ENCODE data around the gene HM13. TPM values are rescaled to one million over a fixed set of nuclear protein-coding genes. Genes with fewer than 3 reads are reported as not detected.
"Not testable (repeated sequence)": the region's sequence is repeated elsewhere in the genome, so short reads cannot be mapped to it uniquely, and the experiment has no call there.

Gene HM13
- total RNA-seq, 3 donors from 2014 or later, result 95.6 to 137 (median 109) TPM

DNA sequence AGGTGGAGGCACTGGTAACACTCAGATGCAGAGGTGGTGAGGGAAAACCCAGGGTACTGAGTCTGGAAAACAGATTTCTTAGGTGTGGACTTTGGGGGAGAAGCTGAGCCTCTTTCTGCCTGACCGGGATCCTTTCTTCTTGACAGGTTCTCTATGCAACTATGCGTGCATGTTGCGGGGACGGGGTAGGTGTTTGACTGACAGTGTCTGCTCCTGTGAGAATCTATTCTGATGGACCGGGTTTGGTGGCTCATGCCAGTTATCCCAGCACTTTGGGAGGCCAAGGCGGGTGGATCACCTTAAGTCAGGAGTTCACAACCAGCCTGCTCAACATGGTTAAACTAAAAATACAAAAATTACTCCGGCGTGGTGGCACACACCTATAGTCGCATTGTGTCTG lies 63.0 kb downstream of the HM13 start:
- Histone ChIP-seq H3K4me1 (ENCODE audit: low read depth) (peaks cover 8% of the 10 kb centered on the region), H3K36me3 (ENCODE audit: low read depth) (no peaks in the 10 kb centered on the region), H3K4me3 (no peak overlapping the region), H3K9me3 (no peaks in the 10 kb centered on the region)
- DNase-seq, result no peak
- intact Hi-C loops (cut with DNase I, micrococcal nuclease), result no loop called here
- TF ChIP-seq, protein P1, sequence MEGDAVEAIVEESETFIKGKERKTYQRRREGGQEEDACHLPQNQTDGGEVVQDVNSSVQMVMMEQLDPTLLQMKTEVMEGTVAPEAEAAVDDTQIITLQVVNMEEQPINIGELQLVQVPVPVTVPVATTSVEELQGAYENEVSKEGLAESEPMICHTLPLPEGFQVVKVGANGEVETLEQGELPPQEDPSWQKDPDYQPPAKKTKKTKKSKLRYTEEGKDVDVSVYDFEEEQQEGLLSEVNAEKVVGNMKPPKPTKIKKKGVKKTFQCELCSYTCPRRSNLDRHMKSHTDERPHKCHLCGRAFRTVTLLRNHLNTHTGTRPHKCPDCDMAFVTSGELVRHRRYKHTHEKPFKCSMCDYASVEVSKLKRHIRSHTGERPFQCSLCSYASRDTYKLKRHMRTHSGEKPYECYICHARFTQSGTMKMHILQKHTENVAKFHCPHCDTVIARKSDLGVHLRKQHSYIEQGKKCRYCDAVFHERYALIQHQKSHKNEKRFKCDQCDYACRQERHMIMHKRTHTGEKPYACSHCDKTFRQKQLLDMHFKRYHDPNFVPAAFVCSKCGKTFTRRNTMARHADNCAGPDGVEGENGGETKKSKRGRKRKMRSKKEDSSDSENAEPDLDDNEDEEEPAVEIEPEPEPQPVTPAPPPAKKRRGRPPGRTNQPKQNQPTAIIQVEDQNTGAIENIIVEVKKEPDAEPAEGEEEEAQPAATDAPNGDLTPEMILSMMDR (IDR thresholded peaks at IDR 0.05), result no peak
- no peak for ATAC-seq

- Histone ChIP-seq H3K4me1 (ENCODE audit: low read depth) (peaks cover 5% of the 10 kb centered on the region), H3K4me3 (no peak overlapping the region), H3K9me3 (no peaks in the 10 kb centered on the region), H3K36me3 (ENCODE audit: low read depth) (no peaks in the 10 kb centered on the region)
- TF ChIP-seq, protein P1 (IDR thresholded peaks at IDR 0.05), result no peak
- intact Hi-C loops (cut with DNase I, micrococcal nuclease), result no loop called here
- ATAC-seq, result no peak
- no peak for DNase-seq
Measured at GRCh38 chr20:31578448-31579138, 64.4 kb downstream of the HM13 start.

DNA sequence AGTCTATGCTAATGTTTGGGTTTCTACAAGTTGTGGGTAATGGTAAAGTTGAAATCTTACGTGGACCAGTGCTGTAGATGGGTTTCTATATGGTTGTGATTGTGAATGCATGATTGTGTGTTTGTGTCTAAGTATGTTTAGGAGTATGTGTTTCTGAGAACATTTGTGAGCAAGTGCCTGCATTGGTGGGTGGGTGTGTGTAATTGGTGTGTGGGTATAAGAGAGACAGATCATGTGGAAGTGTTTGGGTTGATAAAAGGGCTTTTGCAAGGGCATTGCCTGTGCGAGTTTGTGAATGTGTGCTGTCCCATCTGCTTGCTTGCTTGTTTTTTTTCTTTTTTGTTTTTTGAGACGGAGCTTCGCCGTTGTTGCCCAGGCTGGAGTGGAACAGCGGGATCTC lies 65.0 kb downstream of the HM13 start:
- Histone ChIP-seq H3K4me1 (ENCODE audit: low read depth) (peaks cover 4% of the 10 kb centered on the region), H3K4me3 (no peak overlapping the region), H3K36me3 (ENCODE audit: low read depth) (no peaks in the 10 kb centered on the region), H3K9me3 (no peaks in the 10 kb centered on the region)
- DNase-seq (no peak), ATAC-seq (no peak)
- intact Hi-C loops (cut with DNase I, micrococcal nuclease), result no loop called here
- TF ChIP-seq, protein P1 (IDR thresholded peaks at IDR 0.05), result no peak

DNA sequence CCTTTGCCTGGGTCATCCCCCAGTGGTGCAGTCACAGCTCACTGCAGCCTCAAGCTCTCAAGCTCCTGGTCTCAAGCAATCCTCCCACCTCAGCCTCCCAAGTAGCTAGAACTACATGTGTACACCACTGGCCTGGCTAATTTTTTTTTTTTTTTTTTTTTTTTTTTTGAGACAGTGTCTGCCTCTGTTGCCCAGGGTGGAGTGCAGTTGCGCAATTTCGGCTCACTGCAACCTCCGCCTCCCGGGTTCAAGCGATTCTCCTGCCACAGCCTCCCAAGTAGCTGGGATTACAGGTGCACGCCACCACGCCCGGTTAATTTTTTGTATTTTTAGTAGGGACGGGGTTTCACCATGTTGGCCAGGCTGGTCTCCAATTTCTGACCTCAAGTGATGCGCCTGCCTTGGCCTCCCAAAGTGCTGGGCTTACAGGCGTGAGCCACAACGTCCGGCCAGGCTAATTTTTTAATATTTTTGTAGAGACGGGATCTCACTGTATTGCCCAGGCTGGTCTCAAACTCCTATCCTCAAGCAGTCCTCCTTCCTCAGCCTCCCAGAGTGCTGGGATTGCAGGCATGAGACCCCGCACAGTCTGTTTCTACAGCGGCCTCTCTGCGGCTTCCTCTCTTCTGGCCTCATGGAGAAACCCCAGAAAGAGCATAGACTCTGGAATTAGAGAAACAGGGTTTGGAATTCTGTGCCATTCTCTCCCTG lies 65.9 kb downstream of the HM13 start:
- DNase-seq; intact Hi-C loops (cut with DNase I, micrococcal nuclease); H3K4me3 ChIP-seq; H3K36me3 ChIP-seq (ENCODE audit: low read depth); H3K9me3 ChIP-seq; H3K4me1 ChIP-seq (ENCODE audit: low read depth); ATAC-seq: not testable (repeated sequence)

DNA sequence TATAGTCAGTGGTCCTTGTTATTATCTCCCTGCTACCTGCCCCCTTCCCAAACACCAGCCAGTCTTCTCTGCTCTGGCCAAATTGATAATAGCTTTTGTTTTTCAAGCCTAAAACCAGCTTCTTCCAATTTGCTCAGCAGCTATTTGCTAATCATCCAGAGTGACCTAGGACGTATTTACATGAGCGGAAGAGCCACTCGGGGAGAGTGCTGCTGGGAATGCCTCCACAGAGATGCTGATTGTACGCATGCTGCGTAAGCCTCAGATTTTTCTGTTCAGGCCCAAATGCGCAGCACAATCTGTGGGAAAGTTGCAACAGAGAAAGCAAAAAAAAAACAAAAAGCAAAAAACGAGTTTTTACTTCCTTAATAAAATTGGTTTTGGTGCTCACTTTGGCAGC lies 66.5 kb downstream of the HM13 start:
- ATAC-seq, result no peak
- no peak for DNase-seq
- Histone ChIP-seq H3K9me3 (no peaks in the 10 kb centered on the region), H3K36me3 (ENCODE audit: low read depth) (no peaks in the 10 kb centered on the region), H3K4me1 (ENCODE audit: low read depth) (no peaks in the 10 kb centered on the region), H3K4me3 (no peak overlapping the region)
- intact Hi-C loops (cut with DNase I, micrococcal nuclease), result no loop called here
- TF ChIP-seq, protein P1 (IDR thresholded peaks at IDR 0.05), result no peak

DNA sequence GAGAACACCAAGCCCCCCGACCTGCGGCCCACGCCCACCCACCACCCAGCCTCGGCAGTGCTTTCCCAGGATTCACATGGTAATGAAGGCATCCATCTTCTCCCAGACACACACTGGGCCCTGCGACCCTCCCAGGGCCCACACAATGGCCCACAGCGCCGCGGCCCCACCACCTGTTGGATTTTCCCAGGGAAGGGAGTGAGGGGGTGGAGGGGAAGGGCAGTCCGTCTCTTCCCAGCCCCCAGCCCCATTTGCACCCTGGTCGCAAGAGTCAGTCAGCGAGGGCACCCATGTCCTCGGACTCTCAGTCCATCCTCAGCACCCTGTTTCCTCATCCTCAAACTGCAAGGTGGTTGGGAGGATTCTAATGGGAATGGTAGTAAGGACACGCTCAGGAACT lies 67.1 kb downstream of the HM13 start:
- ATAC-seq (no peak), DNase-seq (no peak)
- Histone ChIP-seq H3K36me3 (ENCODE audit: low read depth) (no peaks in the 10 kb centered on the region), H3K4me1 (ENCODE audit: low read depth) (no peaks in the 10 kb centered on the region), H3K4me3 (no peak overlapping the region), H3K9me3 (no peaks in the 10 kb centered on the region)
- intact Hi-C loops (cut with DNase I, micrococcal nuclease), result no loop called here
- TF ChIP-seq, protein P1 (IDR thresholded peaks at IDR 0.05), result no peak
